ENCODE measurements around the gene NACC1.

Gene NACC1

GRCh38 chr19:13117772-13118423 is at the start of gene NACC1:
Gene NACC1, plus strand, starts transcription at chr19:13118264. Its CDS starts 16,944 bp downstream, at chr19:13135208.
- peak; percentile 90 to 91 for DNase-seq

DNA sequence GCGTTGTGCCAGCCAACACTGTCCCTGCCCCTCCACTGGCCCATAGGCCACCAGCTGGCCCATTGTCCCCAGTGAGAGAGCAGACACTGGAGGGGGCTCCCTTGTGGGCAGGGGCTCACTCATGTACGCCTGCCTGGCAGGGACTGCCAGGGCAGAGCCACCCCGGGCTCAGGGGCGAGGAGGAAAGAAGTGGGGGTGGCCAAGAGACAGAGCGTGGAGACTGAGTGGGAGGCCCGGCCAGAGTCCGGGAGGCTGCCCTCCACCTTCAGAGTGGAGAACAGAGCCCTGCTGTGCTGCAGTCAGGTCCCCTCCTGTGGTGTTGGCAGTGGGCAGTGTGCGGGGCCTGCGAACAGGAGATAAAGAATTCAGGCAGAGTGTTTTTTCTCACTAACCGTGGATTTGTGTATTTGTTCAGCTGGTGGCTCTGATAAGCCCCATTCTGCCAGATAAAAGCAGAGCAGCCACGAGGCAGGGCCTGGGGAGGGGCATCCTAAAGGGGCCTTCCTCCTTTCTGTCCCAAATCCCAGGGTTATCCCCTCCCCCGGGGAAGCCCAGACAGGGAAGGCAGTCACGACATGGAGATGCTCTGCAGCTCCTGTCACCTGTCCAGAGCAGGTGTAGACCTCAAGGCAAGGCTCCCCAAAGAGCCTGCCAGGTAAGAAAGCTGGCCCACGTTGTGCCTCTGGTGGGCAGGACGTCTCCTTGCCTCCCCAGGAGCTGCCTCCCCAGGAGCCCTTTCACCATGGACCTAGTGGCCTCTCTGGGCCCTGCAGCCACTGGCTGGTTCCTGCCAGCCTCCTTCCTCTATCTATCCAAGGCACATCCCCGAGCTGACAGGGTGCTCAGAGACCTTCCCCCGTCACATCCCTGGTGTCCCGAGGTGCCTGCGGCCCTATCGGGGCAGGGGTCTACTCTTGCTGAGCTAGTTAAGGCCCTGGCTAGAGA is 48.4 kb upstream of the NACC1 start:
- peak in 1 of 2 experiments; percentile 31 for DNase-seq

- no peak for DNase-seq
These were observed 47.5 kb upstream of the NACC1 start for GRCh38 chr19:13070425-13071140.

- no peak for DNase-seq
These were observed 46.4 kb upstream of the NACC1 start for GRCh38 chr19:13071444-13072187.

DNA sequence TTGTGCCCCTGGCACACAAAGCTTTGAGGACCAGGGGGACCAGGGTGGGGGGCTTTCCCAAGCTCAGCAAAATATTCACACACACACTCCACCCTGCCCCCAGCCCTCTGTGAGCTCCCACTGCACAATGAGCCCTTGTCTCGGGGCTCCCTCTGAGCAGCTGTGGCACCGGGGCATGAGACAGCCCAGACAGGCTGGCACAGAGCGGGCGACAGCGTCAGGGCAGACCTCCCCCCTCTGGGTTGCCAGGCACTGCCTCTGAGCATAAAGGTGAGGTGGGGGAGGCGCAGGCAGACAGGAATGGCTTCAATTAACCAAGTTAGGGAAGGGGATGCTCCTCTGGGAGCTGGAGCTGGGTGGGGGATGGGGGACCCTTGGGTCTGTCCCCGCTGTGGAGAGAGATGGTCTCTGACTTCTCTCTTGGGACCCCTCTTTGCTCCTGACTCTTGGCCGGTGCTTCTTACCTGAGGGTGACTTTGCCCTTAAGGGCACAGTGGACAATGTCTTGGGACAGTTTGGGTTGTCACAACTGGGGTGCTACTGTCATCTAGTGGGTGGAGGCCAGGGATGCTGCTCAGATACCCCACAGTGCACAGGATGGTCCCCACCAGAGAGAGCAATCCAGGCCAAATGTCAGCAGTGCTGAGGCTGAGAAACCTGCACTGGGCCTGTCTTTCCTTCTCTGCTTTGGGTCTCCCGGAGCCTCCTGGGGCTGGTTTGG is 45.7 kb upstream of the NACC1 start:
- DNase-seq, result no peak

GRCh38 chr19:13073263-13073662 is 44.8 kb upstream of the NACC1 start:
- no peak for DNase-seq

DNA sequence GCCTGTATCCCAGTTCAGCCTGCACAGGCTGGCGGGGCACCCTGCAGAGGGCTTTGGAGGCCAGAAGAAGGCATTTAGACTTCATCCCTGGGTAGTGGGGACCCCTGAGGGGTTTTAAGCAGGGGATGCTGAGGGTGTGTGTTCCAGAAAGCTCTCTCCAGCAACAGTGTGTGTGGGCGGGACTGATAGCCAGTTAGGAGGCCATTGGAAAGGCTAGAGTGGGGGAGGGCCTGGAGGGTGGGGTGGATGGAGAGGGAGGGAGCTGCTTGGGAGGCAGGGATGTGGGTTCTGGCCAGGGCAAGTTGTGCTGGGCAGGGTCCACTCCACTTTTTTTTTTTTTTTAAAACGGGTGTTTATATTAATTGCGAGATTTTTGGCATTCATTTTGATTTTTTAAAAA is 43.7 kb upstream of the NACC1 start:
- no peak for DNase-seq

DNA sequence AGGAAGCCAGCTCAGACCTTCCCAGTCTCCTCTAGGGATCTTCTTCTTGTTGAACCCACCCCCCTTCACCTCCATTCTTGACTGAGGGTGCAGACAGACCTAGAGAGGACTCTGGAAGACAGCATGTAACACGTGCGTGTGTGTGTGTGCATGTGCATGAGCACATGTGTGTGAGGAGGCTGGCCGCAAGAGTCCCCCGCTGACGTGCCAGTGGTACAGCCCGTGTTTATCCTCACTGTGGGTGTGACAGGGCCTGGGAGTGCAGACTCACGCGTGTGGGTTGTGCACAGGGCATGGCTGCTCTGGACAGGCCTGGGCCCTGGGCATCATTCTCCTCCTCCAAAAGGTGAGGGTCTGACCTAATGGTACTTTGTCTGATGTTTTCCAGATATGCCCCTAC is 41.7 kb upstream of the NACC1 start:
- no peak for DNase-seq

GRCh38 chr19:13076787-13077186 is 41.3 kb upstream of the NACC1 start:
- no peak for DNase-seq

- peak in 1 of 2 experiments; percentile 7 for DNase-seq
These were observed 40.8 kb upstream of the NACC1 start for GRCh38 chr19:13077240-13077639.

DNA sequence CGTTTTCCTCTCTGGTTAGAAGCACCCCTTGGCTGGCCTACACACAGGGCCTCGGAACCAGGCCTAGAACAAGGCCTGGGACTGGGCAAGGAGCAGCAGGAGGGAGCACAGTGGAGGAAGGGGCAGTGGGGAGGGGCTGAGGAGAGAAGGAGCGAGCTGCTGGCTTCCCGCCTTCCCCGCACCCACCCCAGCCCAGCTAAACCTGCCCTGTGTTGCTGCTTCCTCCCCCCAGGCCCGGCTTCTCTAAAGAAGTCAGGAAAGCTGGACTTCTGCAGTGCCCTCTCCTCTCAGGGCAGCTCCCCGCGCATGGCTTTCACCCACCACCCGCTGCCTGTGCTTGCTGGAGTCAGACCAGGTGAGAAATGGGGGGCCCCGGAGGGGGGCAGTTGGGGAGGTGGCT is 39.7 kb upstream of the NACC1 start:
- DNase-seq, result no peak

DNA sequence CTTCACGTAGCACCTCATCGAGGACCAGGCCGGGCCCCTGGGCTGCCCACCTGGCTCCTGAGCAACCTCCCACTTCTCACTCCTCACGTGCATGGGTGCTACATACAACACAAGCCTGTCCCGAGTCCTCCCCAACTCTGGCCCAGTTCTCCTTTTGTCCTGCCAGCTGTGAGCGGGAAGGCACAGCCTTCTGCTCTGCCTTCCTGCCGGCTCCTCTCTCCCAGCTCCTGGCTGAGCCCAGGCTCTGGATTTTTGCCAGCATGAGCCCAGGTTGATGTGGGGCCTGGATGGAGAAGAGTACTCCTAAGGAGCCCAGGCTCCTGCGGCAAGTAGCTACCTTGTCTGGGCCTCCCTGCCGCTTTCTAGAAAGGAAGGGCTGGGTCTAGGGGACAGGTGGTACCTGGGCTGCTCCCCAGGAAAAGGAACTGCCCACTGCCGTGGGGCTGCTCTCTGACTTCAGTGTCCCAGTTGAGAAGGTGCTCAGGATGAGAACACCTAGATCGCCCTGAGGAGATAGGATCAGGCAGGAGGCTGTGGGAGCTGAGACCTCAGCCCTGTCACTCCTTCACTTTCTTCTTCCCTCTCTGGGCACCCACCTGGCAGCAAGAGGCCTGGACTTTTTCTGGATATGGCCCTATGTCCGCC is 39.0 kb upstream of the NACC1 start:
- peak in 1 of 2 experiments; percentile 35 for DNase-seq

DNA sequence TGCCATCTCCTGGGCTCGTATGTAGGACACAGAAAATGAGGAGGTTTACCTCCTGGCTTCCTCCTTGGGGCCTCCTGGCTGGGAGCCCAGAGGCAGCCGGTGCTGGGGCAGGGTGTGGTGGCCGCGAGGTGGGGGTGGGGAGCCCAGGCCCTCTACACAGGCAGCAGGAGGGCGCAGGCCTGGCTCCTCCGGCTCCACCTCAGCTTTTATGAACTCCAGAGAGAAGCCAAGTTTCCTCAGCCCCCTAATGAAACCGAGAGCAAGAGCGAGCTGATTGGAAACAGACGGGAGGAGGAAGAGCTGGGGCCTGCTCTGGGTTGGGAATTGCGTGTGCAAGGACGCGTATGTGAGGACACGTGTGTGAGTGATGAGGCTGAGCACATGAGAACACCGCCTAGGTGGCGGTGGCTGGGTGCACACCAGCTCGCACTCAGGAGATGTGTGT is 38.5 kb upstream of the NACC1 start:
- DNase-seq, result peak; percentile 35 to 41

DNA sequence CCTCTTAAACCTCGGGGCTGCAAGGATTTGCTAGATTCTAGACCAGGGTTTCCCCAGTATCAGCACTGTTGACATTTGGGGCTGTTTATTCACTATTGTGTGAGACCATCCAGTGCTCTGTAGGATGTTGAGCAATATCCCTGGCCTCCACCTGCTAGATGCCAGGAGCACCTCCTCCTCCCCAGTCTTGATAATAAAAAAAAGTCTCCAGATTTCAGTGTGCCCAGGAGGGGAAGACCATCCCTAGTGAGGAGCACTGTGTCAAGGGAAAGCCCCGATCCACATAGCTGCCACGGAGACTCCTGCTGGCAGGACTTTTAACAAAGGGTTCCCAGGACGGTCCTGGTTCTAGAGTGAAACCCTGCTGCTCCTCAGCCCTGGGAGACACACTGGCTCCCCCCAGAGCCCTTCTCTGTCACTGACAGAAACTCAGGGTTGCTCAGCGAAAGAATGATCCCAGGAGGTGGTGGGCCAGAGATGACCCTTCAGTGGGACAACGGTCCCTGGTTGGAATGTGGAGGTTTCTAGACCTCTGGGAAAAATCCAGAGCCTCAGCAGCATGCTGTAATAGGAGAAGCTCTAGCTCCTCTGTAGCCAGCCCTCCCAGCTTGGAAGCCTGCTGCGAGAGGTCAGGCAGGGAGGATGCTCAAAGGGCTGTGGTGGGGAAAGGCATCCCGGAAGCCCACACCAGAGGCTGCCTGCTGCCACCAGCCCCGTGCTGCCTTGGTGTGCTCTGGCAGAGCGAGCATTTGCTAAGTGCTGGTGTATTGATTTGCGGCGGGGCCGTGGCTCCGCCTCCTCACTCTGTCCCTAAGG is 35.7 kb upstream of the NACC1 start:
- no peak for DNase-seq

DNA sequence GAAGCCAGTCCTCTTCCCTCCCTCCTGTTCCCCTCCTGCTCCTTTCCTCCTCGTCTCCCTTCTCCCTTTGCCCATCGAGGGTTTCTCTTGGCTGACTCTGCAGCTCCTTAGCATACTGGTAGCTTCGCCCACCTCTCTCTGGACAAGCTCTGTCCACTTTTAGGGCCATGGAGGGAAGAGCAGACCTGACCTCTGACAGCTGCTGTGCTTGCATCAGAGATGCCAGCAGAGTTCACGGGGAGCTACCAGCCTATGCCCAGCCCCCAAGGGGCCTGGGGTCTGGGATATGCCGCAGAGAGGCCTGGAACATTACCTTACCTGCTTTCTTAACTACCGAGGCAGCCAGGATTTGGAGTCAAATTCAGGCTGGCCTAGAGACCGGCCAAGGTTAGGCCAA is 35.1 kb upstream of the NACC1 start:
- no peak for DNase-seq

DNA sequence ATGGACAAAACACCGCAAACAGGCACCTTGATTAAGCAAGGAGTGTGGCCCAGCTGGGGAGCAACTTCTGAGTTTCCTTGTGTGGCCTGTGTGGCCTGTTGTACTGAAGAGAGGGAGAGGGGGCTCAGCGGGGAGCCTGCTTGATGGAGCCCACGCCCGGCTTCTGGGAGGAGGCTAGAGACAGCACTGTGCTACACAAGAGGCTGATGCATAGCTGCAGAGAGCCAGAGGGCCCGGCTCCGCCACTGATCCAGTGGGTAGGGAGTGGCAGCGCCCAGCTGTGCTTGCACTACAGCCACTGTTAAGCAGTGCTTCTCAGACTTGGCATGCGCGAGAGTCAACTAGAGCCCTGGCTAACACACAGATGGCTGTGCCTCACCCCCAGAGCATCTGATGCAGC is 34.4 kb upstream of the NACC1 start:
- no peak for DNase-seq

DNA sequence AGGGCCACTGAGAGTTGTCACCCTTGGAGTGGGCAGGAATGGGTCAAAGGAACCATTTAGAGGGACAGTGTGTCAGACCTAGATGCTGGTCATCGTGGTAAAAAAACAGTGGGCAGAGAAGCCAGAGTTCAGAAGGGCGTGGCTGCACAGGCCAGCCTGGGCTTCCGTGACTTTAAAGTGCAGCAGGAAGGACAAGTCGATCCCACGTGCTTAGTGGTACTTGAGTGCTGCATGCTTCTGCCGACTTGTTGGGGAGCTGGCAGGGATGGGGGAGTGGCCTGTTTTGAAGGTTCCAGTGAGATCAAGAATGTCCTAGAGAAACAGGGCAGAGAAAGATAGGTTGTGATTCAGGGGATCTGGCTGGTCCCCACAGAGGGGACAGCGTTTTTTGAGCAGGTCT is 32.4 kb upstream of the NACC1 start:
- no peak for DNase-seq

DNA sequence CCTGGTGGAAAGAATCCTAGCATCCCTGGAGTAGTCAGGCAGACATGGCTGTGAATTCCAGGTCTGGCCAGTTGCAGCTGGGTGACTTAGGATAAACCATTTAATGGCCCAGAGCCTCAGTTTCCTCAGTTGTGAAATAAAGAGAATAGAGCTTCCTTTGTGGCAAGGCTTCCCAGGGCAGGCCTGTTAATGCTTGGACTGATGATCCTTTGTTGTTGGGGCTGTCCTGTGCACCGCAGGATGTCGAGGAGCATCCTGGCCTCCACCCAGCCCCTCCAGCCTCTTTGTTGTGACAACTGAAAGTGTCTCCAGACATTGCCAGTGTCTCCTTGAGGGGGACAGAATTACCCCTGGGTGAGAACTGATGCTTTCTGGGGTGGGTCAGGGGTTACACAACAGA is 31.7 kb upstream of the NACC1 start:
- no peak for DNase-seq

GRCh38 chr19:13087295-13087694 is 30.8 kb upstream of the NACC1 start:
- DNase-seq, result no peak

DNA sequence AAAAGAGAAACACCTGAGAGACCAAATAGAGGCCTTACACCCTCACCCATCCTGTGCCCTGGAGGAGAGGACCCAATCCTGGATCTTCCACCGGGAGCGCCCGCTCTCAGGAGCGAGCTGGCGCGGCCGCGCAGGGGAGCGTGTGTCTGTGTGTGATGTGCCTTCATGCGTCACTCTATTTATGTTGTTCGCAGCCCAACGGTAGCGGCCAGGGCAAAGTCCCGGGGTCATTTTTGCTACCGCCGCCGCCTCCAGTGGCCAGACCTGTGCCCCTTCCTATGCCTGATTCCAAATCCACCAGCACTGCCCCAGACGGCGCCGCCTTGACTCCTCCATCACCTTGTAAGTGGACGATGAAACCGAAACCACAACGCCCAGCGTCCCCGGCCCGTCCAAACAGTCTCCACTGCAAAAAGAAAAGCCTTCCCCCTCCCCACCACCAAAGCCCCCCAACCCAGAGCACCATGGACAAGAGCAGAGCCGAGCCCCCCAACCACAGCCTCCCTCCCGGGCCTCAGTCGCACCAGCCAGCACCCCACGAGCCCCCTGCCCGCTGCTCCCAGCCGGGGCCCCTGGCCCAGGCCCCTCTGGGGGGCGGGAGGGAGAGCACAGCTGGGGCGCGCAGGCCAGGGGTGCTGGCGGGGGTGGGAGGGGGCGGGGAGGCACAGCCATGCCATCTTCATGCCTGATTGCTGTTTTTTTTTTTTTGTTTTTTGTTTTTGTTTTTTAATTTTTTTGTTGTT is 30.1 kb upstream of the NACC1 start:
- DNase-seq, result no peak
